ENCODE results near the gene TMSB4X.
"Not testable (repeated sequence)": the region's sequence is repeated elsewhere in the genome, so short reads cannot be mapped to it uniquely, and the experiment has no call there.

TMSB4X gene

DNA sequence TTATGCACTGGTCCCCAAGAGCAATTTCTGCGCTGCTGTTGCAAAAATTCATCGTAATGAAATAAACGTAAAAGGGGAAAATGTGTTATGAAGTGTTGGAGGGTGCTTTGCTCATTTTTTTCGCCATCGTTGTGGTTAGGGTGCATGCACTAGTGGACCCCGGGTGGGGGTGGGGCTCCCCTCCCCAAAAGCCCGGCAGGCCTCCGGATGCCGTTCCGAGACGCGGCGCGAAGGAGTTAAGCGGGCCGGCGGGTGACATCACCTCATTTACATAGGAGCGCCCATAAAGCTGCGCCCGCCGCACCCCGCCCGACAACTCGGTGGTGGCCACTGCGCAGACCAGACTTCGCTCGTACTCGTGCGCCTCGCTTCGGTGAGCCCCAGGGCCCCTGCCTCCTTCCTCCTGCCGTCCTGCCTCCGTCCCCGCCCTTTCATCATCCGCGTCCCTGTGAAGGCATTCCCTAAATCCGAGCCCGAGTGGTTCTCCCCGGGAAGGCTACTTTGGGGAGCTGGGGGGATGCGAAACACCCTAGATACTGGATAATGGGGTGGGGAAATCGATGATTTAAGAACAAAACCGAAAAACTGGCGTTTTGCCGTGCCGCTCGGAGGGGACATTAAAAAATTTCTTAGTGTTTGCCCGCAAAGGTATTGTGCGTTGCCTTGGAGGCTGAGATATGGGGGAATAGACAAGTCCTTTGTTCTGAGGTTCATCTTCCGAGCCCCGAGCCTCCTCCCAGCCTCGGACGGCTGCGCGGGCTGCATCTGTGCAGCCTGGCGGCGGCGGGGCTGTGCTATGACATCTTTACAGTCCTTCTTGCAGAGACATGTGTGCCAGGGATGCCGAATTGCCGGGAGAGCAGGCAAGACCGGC, at the start of gene TMSB4X:
TSS of gene TMSB4X (plus strand) at position 315 of the 874 bp plus-strand sequence.
- peak; percentile 74 to 77 for DNase-seq (ENCODE audit: low read depth in 2 of 2)

- no peak for DNase-seq (ENCODE audit: low read depth in 2 of 2)
Measured at GRCh38 chrX:12929701-12930100, 45.2 kb upstream of the TMSB4X start.

GRCh38 chrX:12930150-12930549, 44.8 kb upstream of the TMSB4X start:
- no peak for DNase-seq (ENCODE audit: low read depth in 2 of 2)

GRCh38 chrX:12932244-12932643, 42.7 kb upstream of the TMSB4X start:
- DNase-seq (ENCODE audit: low read depth in 2 of 2): no peak

DNA sequence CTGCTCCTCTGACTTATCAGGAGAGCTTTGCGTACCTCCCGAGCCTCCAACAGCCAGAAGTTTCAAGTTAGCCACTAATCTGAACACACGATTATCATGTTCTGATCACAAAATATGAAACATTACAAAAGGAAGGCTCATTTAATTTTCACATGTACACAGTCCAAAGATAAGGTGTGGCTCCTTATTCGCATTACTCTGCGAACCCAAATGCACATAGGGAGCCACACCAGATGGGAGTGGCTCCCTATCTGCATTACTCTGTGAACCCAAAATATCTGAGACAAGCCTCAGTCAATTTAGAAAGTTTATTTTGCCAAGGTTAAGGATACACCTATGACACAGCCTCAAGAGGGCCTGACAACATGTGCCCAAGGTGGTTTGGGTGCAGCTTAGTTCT, 40.1 kb upstream of the TMSB4X start:
- DNase-seq (ENCODE audit: low read depth in 2 of 2): no peak

GRCh38 chrX:12936947-12937346, 38.0 kb upstream of the TMSB4X start:
- no peak for DNase-seq (ENCODE audit: low read depth in 2 of 2)

- not testable (repeated sequence) for DNase-seq (ENCODE audit: low read depth in 2 of 2)
Measured at GRCh38 chrX:12940471-12940870, 34.4 kb upstream of the TMSB4X start.

- DNase-seq (ENCODE audit: low read depth in 2 of 2): not testable (repeated sequence)
Measured at GRCh38 chrX:12943592-12943991, 31.3 kb upstream of the TMSB4X start.

- DNase-seq (ENCODE audit: low read depth in 2 of 2): not testable (repeated sequence)
Measured at GRCh38 chrX:12944452-12944851, 30.5 kb upstream of the TMSB4X start.

- no peak for DNase-seq (ENCODE audit: low read depth in 2 of 2)
Measured at GRCh38 chrX:12945494-12945893, 29.4 kb upstream of the TMSB4X start.

- DNase-seq (ENCODE audit: low read depth in 2 of 2): no peak
Measured at GRCh38 chrX:12946406-12946805, 28.5 kb upstream of the TMSB4X start.

DNA sequence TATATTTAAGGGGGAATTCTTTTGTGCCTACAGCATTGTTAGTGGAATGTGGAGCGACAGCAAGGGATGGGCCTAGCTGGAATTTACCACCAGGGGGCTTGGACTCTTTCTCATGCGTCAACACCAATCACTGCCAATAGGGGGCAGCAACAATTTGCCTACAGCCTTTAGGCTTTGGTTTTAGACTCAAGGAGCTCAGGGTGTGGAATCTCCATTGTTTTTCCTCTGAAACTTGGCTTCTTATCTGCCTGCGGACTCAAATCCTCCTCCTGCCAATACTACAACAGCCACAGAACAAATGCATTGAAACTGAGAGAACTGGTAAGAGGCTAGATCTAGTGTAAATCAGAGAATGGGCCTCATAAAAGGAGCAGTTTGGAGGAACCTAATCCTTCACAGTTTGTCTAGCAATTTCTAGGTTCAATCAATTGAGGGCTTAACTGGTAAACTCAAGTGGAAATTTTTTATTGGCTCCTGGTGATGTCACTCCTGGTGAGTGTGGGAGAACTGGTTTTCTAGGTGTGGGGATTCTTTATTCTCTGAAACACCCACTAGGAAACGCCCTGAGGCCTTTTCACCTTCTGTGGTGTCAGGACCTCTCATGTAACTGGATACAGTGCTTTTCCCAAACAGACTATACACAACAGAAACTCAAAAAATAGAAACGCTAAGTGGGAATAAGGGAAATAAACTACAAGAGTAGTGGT, 27.9 kb upstream of the TMSB4X start:
- DNase-seq (ENCODE audit: low read depth in 2 of 2): peak; percentile 59 to 68

GRCh38 chrX:12947545-12948235, 27.2 kb upstream of the TMSB4X start:
- DNase-seq (ENCODE audit: low read depth in 2 of 2): no peak

GRCh38 chrX:12948495-12948894, 26.4 kb upstream of the TMSB4X start:
- DNase-seq (ENCODE audit: low read depth in 2 of 2): no peak

- no peak for DNase-seq (ENCODE audit: low read depth in 2 of 2)
Measured at GRCh38 chrX:12949205-12949926, 25.5 kb upstream of the TMSB4X start.

GRCh38 chrX:12949927-12950656, 24.8 kb upstream of the TMSB4X start:
- peak; percentile 70 to 78 for DNase-seq (ENCODE audit: low read depth in 2 of 2)

GRCh38 chrX:12950851-12951594, 23.9 kb upstream of the TMSB4X start:
- no peak for DNase-seq (ENCODE audit: low read depth in 2 of 2)

- DNase-seq (ENCODE audit: low read depth in 2 of 2): no peak
Measured at GRCh38 chrX:12951595-12951975, 23.3 kb upstream of the TMSB4X start.

- DNase-seq (ENCODE audit: low read depth in 2 of 2): no peak
Measured at GRCh38 chrX:12953420-12953819, 21.5 kb upstream of the TMSB4X start.

DNA sequence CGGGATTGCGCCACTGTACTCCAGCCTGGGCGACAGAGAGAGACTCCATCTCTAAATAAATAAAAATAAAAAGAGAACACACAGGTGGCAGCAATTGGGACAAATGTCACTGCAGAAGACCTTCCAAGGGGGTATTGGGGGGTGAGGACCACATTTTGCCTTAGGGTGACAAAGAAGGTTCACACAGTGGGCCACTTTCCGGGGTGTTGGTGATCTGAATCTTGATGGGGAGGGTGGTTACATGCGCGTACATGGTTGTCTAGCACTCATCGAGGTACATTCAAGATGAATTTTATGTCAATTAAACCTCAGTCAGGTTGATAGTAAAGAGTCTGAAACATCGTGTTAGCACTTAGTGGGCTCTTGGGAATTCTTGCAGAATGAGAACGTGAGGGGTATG, 20.5 kb upstream of the TMSB4X start:
- DNase-seq (ENCODE audit: low read depth in 2 of 2): no peak

Measured in stimulated activated CD4-positive, alpha-beta T cell treated with anti-CD3 and anti-CD28 coated beads, Interleukin-4, amount 100 ng/mL, for 48 hours (primary cell).